GM18873 (cell line): Measurements from ENCODE around the gene KCNG4.
"Not testable (repeated sequence)": the region's sequence is repeated elsewhere in the genome, so short reads cannot be mapped to it uniquely, and the experiment has no call there.

Experiments used
- ATAC-seq: cut with Tn5 transposase; IDR thresholded peaks from one replicate; pipeline ENCODE4 v1.9.1; 2021; ENCODE audit warnings: mild to moderate bottlenecking, moderate library complexity, moderate number of reproducible peaks; ENCODE audit not compliant: unreplicated experiment, low FRiP score

Gene KCNG4

DNA sequence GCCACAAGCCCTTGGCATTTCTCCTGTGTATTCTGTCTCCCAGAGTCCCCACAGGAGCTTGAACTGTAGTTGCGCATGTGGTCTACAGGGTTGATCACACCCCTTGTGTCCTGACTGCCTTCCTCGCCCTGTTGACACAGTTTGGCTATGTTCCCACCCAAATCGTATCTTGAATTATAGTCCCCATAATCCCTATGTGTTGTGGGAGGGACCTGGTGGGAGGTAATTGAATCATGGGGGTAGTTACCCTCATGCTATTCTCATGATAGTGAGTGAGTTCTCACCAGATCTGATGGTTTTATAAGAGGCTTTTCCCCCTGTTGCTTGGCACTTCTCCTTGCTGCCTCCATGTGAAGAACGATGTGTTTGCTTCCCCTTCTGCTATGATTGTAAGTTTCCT, 27.7 kb downstream of the KCNG4 start:
- ATAC-seq, result no peak

DNA sequence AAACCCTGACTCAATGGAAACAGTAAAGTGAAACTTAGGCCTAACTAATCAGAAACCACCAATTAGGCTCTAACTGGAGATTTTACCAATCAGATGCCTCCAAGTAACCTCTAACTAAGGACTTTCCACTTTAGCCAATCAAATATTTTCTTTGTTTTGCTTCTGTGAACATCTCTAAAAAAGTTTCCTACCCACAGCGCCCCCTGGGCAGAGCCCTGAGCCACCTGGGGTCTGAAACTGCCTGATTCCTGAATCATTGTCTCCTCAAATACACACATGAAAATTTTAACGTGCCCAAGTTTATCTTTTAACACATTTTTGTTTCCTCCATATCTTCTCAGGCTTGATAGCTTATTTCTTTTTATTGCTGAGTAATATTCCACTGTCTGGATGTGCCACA, 29.8 kb downstream of the KCNG4 start:
- no peak for ATAC-seq

DNA sequence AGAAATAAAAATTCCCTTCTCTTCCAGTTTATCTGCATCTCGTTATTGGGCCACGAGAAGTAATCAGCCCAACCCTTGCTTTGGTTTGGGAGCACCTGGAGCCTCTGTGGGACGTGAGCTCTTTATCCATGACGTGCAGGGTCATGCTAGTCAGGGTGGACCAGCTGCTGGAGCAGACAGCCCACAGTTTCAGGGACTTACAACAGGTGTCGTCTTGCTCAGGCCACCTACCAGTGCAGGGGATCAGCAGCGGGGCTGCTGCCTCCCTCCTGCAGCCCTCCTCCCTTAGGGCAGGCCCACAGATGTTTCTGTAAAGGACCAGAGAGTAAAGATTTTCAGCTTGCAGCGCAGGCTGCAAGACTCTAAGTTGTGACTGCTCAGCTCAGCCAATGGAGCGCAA, 31.9 kb downstream of the KCNG4 start:
- ATAC-seq, result no peak

DNA sequence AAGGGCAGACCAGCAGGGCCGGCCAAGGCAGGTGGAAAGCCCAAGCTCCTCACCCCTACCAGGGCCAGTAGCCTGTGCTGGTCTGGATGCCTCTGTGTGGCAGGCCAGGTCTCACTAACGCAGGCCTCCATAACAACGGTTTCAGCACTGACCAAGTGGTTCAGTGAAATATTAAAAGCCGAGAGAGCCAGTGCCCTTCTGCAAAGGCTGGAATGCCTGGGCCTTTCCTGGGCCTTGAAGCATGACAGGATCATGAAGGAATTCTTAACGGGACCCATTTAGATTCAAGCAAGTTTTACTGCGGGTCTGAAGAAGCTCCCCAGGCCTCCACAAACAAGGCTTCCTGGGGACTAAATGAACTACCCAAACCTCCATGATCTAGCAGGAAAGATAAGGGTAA, 32.6 kb downstream of the KCNG4 start:
- ATAC-seq, result no peak

DNA sequence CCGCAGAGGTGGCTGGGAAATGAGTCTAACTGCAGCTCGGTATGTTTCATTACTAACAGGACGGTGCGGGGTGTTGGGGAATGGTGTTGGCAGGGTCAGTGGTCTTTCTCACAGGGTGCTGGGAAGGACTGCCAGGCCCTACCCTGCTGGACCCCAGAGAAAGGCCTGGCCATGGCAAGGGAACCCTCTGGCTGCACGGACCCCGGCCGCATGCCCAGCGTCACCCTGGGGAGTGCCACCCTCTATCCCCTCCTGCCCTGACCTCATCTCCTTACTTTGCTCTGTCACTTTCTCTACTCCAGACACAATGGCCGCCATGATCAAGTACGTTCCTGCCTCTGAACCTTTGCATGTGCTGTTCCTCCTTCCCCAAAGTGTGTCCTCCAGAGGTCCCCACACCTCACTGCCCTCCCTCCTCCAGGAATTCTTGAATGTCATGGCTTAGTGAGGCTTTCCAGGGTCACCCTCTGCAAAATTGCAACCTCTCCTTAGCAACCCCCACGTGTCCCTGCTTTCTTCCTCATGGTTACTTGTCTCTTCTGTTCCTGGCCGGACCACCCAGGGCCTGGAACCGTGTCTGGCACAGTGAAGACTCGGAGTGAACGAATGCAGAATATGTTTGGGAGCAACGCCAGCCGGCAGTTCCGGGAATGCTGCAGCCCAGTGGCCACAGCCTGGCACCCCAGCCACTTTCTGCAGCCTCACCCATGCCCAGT, 33.7 kb downstream of the KCNG4 start:
- no peak for ATAC-seq

DNA sequence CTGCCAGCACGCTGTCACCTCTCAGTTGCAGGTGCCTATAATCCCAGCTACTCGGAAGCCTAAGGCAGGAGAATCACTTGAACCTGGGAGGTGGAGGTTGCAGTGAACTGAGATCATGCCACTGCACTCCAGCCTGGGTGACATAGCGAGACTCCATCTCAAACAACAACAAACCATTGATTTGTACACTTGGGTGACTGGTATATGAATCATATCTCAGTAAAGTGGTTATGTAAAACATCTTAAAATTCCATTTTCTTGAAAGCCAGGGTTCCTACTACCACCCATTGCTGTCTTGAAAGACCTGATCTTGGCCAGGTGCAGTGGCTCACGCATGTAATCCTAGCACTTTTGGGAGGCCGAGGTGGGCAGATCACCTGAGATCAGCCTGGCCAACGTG, 34.7 kb downstream of the KCNG4 start:
- not testable (repeated sequence) for ATAC-seq

DNA sequence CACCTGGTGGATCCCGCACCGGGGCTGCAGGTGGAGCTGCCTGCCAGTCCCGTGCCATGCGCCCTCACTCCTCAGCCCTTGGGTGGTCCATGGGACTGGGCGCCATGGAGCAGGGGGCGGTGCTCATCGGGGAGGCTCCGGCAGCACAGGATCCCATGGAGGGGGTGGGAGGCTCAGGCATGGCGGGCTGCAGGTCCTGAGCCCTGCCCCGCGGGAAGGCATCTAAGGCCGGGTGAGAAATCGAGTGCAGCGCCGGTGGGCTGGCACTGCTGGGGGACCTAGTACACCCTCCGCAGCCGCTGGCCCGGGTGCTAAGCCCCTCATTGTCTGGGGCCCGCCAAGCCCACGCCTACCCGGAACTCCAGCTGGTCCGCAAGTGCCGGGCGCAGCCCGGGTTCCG, 35.3 kb downstream of the KCNG4 start:
- not testable (repeated sequence) for ATAC-seq

DNA sequence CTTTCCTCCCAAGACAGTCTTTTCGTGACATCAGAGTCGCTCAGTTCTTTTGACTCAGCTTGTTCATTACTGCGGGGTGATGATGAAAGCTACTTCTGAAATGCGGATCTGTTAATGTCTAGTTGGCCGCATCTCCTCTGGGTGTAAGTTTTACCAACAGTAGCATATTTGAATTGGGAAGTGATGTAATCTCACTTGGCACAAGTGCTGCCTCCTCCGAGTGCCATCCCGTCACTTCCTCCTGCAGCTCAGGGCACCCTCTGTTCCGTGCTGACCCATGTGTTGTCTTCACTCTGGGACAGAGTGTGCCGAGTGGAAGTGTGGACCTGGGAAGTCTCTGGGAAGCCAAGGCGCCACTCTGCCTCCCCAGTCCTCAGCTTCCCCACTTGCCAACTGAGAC, 40.0 kb downstream of the KCNG4 start:
- no peak for ATAC-seq

DNA sequence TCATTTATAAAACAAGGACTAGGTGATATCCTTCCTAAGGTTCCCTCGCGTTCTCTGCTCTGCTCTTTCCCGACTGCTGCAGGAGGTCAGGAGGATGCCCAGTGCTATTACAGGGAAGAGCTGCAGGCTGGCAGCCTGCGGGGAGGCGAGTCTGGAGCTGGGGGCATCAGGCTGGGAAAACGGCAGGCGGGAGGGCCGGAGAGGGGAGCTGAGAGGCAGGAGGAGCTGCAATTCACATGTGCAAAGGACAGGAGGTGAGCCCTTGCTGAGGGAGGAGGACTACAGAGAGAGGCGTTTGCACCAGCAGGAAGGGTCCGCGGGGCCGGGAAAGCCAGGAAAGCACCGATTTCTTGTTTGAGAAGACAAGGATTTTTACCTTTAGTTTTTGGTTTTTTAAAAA, 40.7 kb downstream of the KCNG4 start:
- ATAC-seq, result no peak

DNA sequence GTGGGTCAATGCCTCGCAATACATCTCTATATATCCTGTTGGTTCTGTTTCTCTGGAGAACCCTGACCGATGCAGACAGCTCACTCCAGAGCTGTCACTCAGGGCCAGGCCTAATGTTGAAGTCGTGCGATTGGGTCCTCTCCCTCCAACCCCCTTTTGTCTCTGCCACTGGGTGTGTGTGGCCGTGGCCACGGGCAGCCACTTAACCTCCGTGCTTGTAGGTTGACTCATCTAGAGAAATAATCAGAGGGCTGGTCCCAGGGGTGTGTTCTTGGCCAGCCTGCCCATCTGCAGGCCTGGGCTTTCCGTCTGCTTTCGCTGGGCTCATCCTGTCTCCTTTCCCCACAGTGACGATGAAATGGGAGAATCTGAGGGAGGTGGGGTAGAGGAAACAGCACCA, 41.4 kb downstream of the KCNG4 start:
- no peak for ATAC-seq

DNA sequence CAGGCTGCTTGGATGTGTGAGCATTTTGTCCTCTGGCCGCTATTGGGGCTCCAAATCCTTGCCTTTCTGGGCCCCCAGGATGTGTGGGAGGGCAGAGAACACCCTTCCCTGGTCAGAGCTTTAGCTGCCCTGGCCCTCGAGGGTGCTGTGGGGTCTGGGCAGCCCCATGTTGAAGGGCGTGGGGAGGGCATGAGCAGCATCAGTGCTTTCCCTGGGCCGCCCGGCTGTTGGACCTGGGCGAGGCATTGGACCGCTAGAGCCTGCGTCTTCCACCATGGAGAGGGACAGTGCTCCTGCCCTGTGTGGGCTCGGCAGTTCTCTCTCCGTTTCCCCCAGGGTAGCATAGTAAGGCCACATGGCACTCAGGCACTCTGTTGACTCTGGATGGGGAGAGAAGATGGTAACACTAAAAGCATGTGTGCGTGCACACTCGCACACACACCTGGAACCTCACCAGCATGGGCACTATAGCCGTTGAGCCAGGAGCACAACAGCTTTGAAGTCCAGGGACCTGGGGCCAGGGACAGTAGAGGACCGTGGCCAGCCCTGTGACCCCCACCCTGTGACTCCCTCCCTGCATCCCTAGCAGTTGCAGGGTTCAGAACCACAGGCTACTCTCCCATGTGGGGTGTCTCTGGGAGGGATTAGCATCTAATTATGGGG, 42.2 kb downstream of the KCNG4 start:
- no peak for ATAC-seq

DNA sequence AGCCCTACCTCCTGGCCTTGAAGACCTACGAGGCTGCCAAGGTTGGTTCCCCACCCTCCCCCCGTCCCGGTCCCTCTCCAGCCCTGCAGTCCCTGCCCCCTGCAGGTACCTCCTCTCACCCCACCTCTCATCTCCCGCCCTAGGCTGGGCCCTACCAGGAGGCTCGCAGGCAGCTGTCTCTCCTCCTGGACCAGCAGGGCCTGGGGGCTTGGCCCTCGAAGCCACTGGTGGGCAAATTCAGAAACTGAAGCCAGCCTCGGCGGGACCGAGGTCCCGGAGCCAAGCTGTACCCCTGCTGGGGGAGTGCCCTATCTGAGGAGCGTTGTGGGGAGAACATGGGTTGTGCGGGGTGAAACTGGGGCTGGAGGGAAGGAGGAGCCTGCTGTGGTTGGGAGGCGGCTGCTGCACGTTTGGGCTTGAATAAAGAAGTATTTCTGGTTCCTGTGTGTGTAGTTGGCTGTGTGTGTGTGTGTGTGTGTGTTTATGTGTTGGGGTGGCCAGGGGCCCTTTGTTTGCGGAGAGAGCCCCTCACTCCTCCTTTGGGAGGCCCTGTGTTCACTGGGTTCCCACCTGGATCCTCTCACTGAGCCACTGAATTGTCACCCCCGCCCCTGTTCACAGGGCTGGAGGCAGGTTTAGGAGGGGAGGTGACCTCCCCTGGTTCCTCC, 43.0 kb downstream of the KCNG4 start:
- no peak for ATAC-seq

DNA sequence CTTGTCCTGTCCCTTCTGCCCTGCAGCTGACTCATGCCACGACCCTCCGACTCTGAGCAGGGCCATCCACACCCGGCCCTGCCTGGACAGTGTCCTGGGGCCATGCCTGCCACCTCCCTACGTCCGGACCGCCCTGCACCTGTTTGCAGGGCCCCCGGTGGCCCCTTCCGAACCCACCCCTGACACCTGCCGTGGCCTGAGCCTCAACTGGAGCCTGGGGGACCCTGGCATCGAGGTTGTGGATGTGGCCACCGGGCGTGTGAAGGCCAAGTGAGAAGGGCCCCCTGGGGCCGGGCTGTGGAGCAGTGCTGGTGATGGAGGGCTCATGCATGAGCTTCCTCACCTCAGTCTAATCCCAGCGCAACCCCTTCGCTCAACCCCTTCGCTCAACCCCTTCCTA, 43.7 kb downstream of the KCNG4 start:
- ATAC-seq, result no peak

DNA sequence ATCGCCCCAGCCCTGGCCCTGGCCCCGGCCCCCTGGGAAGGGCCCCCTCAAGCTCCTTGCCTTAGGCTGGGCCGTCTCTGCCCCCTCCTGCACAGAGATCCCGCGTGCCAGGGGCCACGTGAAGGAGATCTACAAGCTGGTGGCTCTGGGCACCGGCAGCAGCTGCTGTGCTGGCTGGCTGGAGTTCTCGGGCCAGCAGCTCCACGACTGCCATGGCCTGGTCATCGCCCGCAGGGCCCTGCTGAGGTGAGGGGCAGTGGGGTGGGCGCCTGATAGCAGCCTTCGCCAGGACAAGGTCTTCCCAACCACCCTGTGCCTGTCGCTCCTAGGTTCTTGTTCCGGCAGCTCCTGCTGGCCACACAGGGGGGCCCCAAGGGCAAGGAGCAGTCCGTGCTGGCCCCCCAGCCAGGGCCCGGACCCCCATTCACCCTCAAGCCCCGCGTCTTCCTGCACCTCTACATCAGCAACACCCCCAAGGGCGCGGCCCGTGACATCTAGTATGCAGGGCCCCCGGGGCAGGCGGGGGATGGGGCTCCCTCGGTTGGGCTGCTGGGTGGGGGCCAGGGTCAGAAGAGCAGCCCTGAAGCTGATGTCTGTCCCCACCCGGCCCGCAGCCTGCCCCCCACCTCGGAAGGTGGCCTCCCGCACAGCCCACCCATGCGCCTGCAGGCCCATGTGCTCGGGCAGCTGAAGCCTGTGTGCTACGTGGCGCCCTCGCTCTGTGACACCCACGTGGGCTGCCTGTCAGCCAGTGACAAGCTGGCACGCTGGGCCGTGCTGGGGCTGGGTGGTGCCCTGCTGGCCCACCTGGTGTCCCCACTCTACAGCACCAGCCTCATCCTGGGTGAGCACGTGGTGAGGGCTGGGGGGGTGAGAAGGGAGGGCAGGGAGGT, 44.4 kb downstream of the KCNG4 start:
- ATAC-seq, result no peak

DNA sequence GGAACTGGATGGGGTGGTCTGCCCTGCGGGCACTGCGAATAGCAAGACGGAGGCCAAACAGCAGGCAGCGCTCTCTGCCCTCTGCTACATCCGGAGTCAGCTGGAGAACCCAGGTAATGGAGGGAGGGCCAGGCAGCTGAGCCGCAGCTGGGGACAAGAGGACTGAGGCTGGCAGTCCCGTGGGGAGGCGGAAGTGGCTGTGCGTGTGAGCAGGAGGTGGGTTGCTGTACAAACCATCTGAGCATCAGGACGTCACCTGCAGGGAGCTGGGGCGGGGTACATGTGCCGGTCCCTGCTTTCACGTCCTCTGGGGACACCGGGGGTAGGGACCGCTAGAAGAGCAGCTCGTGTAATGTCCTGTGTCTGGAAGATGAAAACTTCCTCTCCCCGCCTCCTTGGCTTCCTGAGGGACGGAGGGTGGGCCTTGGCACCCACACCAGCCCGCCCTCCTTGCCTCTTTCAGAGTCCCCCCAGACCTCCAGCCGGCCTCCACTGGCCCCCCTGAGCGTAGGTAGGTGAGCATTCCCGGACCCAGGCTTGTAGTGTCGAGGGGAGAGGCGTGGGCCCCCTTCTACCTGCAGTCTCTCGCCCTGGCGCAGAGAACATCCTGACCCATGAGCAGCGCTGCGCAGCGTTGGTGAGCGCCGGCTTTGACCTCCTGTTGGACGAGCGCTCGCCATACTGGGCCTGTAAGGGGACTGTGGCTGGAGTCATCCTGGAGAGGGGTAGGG, 45.2 kb downstream of the KCNG4 start:
- ATAC-seq, result no peak

DNA sequence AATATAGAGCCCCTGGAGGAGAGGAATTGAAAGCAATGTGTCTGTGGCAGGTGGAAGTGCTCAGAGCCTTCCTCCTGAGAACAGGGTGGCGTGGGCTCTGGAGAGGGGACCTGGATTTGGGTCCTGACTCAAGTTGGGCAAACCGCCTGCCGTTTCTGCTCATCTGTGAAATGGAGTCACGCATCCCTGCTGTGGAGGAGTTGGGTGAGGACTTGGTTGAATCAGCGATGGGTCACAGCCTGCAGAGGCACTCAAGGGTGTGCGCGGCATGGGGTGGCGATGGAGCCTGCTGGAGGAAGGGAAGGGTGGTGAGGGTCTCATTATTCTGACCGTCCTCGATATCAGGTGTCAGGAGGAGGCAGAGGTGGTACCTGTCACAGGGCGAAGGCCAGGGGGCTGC, 45.8 kb downstream of the KCNG4 start:
- no peak for ATAC-seq

DNA sequence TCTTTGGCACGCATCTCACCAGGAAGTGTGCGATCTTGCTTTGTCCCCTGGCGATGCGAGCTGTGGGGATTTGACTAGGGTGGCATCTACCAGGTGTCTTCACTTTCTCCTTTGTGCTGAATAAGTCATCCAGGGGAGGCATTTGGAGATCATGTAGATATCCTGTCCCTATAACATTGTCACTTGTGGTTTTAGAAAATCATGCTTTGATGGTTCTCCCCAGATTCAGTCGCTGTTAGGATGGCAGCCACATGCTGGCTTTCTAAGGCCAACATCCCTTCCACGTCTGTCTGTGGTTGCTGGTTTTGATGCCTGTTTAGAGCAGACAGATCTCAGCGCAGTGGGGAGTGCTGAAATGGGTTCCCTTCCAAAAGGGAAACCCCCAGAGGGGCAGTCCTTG, 46.3 kb downstream of the KCNG4 start:
- no peak for ATAC-seq

DNA sequence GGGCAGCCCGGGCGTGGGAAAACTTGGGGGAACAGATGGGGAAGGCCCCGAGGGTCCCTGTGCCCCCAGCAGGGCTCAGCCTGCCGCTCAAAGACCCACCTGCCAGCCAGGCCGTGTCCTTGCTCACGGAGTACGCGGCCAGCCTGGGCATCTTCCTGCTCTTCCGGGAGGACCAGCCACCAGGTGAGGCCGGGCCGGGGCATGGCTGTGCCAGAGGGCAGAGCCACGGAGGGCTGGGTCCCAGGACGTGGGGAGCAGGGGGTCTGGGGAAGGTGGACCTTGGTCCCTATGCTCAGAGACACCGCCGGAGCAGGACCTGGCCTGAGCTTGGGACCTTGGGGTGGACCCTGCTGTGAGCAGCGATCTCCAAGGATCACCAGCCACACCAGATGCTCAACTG, 48.3 kb downstream of the KCNG4 start:
- no peak for ATAC-seq

DNA sequence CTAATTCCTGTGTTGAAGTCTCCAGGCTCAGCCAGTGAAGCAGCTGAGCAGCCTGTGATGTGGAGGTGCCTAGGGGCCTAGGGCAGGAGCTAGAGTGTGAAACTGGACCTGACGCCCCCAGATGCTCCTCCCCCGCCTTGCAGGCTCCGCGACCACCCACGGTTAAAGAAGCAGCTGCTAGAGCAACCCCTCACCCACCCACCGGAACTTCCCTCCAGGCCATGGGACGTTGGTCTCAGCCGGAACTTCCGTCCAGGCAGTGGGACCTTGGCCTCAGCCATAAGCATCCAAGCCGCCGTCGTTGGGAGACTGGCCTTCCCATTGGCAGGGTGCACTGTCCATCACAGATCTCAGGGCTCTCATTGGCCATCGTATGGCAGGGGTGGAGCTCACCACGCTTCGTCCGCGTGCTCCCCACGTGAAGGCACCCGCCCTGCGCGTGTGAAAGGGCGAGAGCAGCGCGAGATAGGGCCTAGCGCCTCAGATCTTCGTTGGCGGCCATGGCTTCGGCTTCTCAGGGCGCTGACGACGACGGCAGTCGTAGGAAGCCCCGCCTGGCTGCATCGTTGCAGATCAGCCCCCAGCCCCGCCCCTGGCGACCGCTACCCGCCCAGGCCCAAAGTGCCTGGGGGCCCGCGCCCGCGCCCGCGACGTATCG, 49.0 kb downstream of the KCNG4 start, which contains the start of gene ADAD2:
Gene ADAD2, plus strand, starts transcription at position 427 of the 658 bp plus-strand sequence. Its CDS starts 74 bp downstream, at position 501.
- ATAC-seq, result no peak
